Vagina (tissue), 2 donors: ENCODE data around the gene ANKLE1.

Source experiments
- CTCF ChIP-seq, 3 experiments: fragments of 450-650 bp in 2 of 3; fragments of 200-600 bp in 1 of 3; sonication (generic) in 1 of 3; IDR thresholded peaks; one replicate each; pipeline ENCODE4 v1.5.1; 2017 to 2019; ENCODE audit warnings: antibody characterized with exemption in 3 of 3, mild to moderate bottlenecking in 2 of 3, moderate library complexity in 2 of 3
- POLR2AphosphoS5 ChIP-seq, 2 donors: sonication (generic); formaldehyde crosslinking; IDR thresholded peaks; one replicate each; pipeline ENCODE4 v1.9.0; 2017; ENCODE audit warnings: antibody characterized with exemption in 2 of 2, mild to moderate bottlenecking in 2 of 2, low read depth in 1 of 2; ENCODE audit not compliant: insufficient read depth in 1 of 2

- TF ChIP-seq CTCF (IDR thresholded peaks at IDR 0.05) (no peak), POLR2AphosphoS5 (IDR thresholded peaks at IDR 0.05; ENCODE audit: insufficient read depth in 1 of 2, low read depth in 1 of 2) (no peak)
These were observed 44.7 kb upstream of the ANKLE1 start for GRCh38 chr19:17236811-17237543.
